ENCODE data around the gene ZDHHC14.
"Not testable (repeated sequence)": the region's sequence is repeated elsewhere in the genome, so short reads cannot be mapped to it uniquely, and the experiment has no call there.

ZDHHC14 gene

DNA sequence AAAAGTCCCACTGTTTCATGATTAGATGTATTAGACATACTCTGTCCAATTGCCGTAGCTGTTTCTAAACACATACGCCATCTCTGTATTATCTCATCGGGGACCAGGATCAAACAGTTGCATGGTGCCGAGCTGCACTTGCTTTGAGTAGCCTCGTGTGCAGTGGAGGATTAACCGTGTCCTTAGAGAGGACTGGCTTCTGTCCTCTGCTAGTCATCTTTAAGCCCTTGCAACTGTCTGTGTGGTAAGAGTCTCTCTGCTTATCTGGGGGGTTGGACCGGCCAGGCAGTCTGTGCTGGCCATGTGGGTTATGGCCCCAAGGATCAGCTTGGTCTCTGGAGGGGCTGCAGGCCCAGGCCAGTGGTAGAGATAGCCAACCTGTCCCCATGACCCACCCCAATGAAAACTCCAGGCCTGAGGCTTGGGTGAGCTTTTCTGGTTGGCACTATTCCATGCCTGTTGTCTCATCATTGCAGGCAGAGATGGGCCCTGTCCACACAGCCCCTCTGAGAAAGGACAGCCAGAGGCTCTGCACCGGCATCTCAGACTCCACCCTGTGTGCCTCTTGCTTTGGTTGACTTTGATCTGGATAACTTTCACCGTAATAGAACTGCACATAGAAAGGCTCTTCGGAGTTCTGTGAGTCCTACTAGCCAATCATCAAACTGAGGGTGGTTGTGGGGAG, 304.7 kb downstream of the ZDHHC14 start:
- no peak overlapping the region for H3K9ac ChIP-seq (ENCODE audit: low read length)
- H3K9me3 ChIP-seq (ENCODE audit: control insufficient read depth, low read length): no peaks in the 10 kb centered on the region
- H3K4me3 ChIP-seq (ENCODE audit: low read length): no peak overlapping the region
- H3K4me1 ChIP-seq (ENCODE audit: control insufficient read depth, insufficient read depth, low read length): peaks cover 26% of the 10 kb centered on the region
- no peaks in the 10 kb centered on the region for H3K36me3 ChIP-seq (ENCODE audit: control insufficient read depth, insufficient read depth, low read length)
- peaks cover 5% of the 10 kb centered on the region for H3K27me3 ChIP-seq (ENCODE audit: control insufficient read depth, insufficient read depth, low read length)

GRCh38 chr6:157688275-157688959, 307.4 kb downstream of the ZDHHC14 start:
- Histone ChIP-seq H3K4me1 (ENCODE audit: control insufficient read depth, insufficient read depth, low read length) (peaks cover 27% of the 10 kb centered on the region), H3K4me3 (ENCODE audit: low read length) (no peak overlapping the region), H3K9me3 (ENCODE audit: control insufficient read depth, low read length) (no peaks in the 10 kb centered on the region), H3K9ac (ENCODE audit: low read length) (no peak overlapping the region), H3K36me3 (ENCODE audit: control insufficient read depth, insufficient read depth, low read length) (no peaks in the 10 kb centered on the region), H3K27me3 (ENCODE audit: control insufficient read depth, insufficient read depth, low read length) (peaks cover 5% of the 10 kb centered on the region)

GRCh38 chr6:157688960-157689599, 308.1 kb downstream of the ZDHHC14 start:
- H3K4me3 ChIP-seq (ENCODE audit: low read length): no peak overlapping the region
- peaks cover 5% of the 10 kb centered on the region for H3K27me3 ChIP-seq (ENCODE audit: control insufficient read depth, insufficient read depth, low read length)
- no peaks in the 10 kb centered on the region for H3K36me3 ChIP-seq (ENCODE audit: control insufficient read depth, insufficient read depth, low read length)
- H3K4me1 ChIP-seq (ENCODE audit: control insufficient read depth, insufficient read depth, low read length): peaks cover 34% of the 10 kb centered on the region
- H3K9ac ChIP-seq (ENCODE audit: low read length): no peak overlapping the region
- no peaks in the 10 kb centered on the region for H3K9me3 ChIP-seq (ENCODE audit: control insufficient read depth, low read length)

- H3K4me3 ChIP-seq (ENCODE audit: low read length): no peak overlapping the region
- H3K27me3 ChIP-seq (ENCODE audit: control insufficient read depth, insufficient read depth, low read length): peaks cover 5% of the 10 kb centered on the region
- H3K9me3 ChIP-seq (ENCODE audit: control insufficient read depth, low read length): no peaks in the 10 kb centered on the region
- H3K4me1 ChIP-seq (ENCODE audit: control insufficient read depth, insufficient read depth, low read length): peaks cover 34% of the 10 kb centered on the region
- no peaks in the 10 kb centered on the region for H3K36me3 ChIP-seq (ENCODE audit: control insufficient read depth, insufficient read depth, low read length)
- H3K9ac ChIP-seq (ENCODE audit: low read length): no peak overlapping the region
These were observed 308.9 kb downstream of the ZDHHC14 start for GRCh38 chr6:157689875-157690274.

GRCh38 chr6:157690441-157691210, 309.6 kb downstream of the ZDHHC14 start:
- Histone ChIP-seq H3K36me3 (ENCODE audit: control insufficient read depth, insufficient read depth, low read length) (no peaks in the 10 kb centered on the region), H3K9me3 (ENCODE audit: control insufficient read depth, low read length) (no peaks in the 10 kb centered on the region), H3K4me3 (ENCODE audit: low read length) (no peak overlapping the region), H3K4me1 (ENCODE audit: control insufficient read depth, insufficient read depth, low read length) (peaks cover 34% of the 10 kb centered on the region), H3K9ac (ENCODE audit: low read length) (no peak overlapping the region), H3K27me3 (ENCODE audit: control insufficient read depth, insufficient read depth, low read length) (peaks cover 5% of the 10 kb centered on the region)

- H3K9me3 ChIP-seq (ENCODE audit: control insufficient read depth, low read length); H3K4me3 ChIP-seq (ENCODE audit: low read length); H3K9ac ChIP-seq (ENCODE audit: low read length); H3K27me3 ChIP-seq (ENCODE audit: control insufficient read depth, insufficient read depth, low read length); H3K36me3 ChIP-seq (ENCODE audit: control insufficient read depth, insufficient read depth, low read length): not testable (repeated sequence)
- H3K4me1 ChIP-seq (ENCODE audit: control insufficient read depth, insufficient read depth, low read length): peaks cover 34% of the 10 kb centered on the region
These were observed 310.6 kb downstream of the ZDHHC14 start for GRCh38 chr6:157691621-157692020.

GRCh38 chr6:157693867-157694266, 312.9 kb downstream of the ZDHHC14 start:
- Histone ChIP-seq H3K4me3 (ENCODE audit: low read length) (no peak overlapping the region), H3K9ac (ENCODE audit: low read length) (no peak overlapping the region), H3K4me1 (ENCODE audit: control insufficient read depth, insufficient read depth, low read length) (peaks cover 26% of the 10 kb centered on the region), H3K9me3 (ENCODE audit: control insufficient read depth, low read length) (no peaks in the 10 kb centered on the region), H3K27me3 (ENCODE audit: control insufficient read depth, insufficient read depth, low read length) (no peaks in the 10 kb centered on the region), H3K36me3 (ENCODE audit: control insufficient read depth, insufficient read depth, low read length) (no peaks in the 10 kb centered on the region)

DNA sequence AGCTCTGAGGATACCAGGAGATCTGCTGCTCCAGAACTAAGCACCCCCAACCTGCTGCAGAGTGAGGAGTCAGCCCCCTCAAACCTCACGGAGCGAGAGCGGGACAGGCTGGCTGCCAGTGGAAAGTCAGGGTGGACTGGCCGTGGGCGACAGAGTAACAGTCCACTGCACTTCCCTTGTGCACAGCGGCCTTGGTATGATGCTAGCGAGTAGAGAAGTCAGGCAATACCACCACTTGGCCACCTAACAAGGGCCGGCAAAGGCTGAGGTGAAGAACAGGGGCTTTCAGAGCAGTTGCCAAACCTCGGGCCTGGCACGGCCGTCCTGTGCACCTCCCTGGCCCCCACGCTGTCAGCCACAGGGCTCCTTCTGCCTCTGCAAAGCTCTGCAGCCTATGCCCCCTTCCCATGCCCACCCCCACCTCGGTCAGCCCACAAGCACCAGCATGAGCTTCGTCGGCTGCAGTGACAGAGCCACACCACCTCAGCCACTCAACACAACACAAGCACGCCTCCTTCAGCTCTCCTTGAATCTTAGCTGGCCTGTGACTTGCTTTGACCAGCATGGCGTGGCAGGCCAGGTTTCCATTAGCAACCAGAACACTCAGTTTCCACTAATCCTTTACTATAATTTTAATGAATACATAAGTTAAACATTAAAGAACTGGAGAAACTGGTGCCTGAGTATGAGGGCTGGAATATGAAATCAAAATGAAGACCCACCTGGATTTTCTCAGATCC, 314.5 kb downstream of the ZDHHC14 start:
- H3K9me3 ChIP-seq (ENCODE audit: control insufficient read depth, low read length): no peaks in the 10 kb centered on the region
- H3K27me3 ChIP-seq (ENCODE audit: control insufficient read depth, insufficient read depth, low read length): no peaks in the 10 kb centered on the region
- peaks cover 18% of the 10 kb centered on the region for H3K4me1 ChIP-seq (ENCODE audit: control insufficient read depth, insufficient read depth, low read length)
- no peak overlapping the region for H3K4me3 ChIP-seq (ENCODE audit: low read length)
- no peaks in the 10 kb centered on the region for H3K36me3 ChIP-seq (ENCODE audit: control insufficient read depth, insufficient read depth, low read length)
- H3K9ac ChIP-seq (ENCODE audit: low read length): no peak overlapping the region

- H3K9me3 ChIP-seq (ENCODE audit: control insufficient read depth, low read length): no peaks in the 10 kb centered on the region
- no peak overlapping the region for H3K9ac ChIP-seq (ENCODE audit: low read length)
- H3K27me3 ChIP-seq (ENCODE audit: control insufficient read depth, insufficient read depth, low read length): no peaks in the 10 kb centered on the region
- no peak overlapping the region for H3K4me3 ChIP-seq (ENCODE audit: low read length)
- H3K36me3 ChIP-seq (ENCODE audit: control insufficient read depth, insufficient read depth, low read length): no peaks in the 10 kb centered on the region
- no peaks in the 10 kb centered on the region for H3K4me1 ChIP-seq (ENCODE audit: control insufficient read depth, insufficient read depth, low read length)
These were observed 319.0 kb downstream of the ZDHHC14 start for GRCh38 chr6:157699777-157700636.

GRCh38 chr6:157706351-157706750, 325.4 kb downstream of the ZDHHC14 start:
- not testable (repeated sequence) for H3K27me3 ChIP-seq (ENCODE audit: control insufficient read depth, insufficient read depth, low read length); H3K9me3 ChIP-seq (ENCODE audit: control insufficient read depth, low read length); H3K36me3 ChIP-seq (ENCODE audit: control insufficient read depth, insufficient read depth, low read length); H3K9ac ChIP-seq (ENCODE audit: low read length); H3K4me3 ChIP-seq (ENCODE audit: low read length); H3K4me1 ChIP-seq (ENCODE audit: control insufficient read depth, insufficient read depth, low read length)

- no peaks in the 10 kb centered on the region for H3K27me3 ChIP-seq (ENCODE audit: control insufficient read depth, insufficient read depth, low read length)
- H3K4me1 ChIP-seq (ENCODE audit: control insufficient read depth, insufficient read depth, low read length): no peaks in the 10 kb centered on the region
- H3K36me3 ChIP-seq (ENCODE audit: control insufficient read depth, insufficient read depth, low read length): no peaks in the 10 kb centered on the region
- no peak overlapping the region for H3K9ac ChIP-seq (ENCODE audit: low read length)
- H3K9me3 ChIP-seq (ENCODE audit: control insufficient read depth, low read length): no peaks in the 10 kb centered on the region
- no peak overlapping the region for H3K4me3 ChIP-seq (ENCODE audit: low read length)
These were observed 325.9 kb downstream of the ZDHHC14 start for GRCh38 chr6:157706883-157707282.

Data from mucosa of stomach (tissue), 1 donor.